Measurements from ENCODE around the gene UGT1A5. TPM values are rescaled to one million over a fixed set of nuclear protein-coding genes. Genes with fewer than 3 reads are reported as not detected.

UGT1A5 gene
- total RNA-seq, 2 experiments from 2014 or later, result not detected

GRCh38 chr2:233807215-233807865 is 94.6 kb downstream of the UGT1A5 start:
- Mint-ChIP-seq H3K4me3 (no peak overlapping the region), H3K9me3 (no peaks in the 10 kb centered on the region), H3K36me3 (ENCODE audit: low read depth) (no peaks in the 10 kb centered on the region), H3K4me1 (ENCODE audit: low read depth) (no peaks in the 10 kb centered on the region), H3K27me3 (peaks cover 9% of the 10 kb centered on the region), H3K27ac (no peak overlapping the region)
- intact Hi-C loops (cut with micrococcal nuclease), result no loop called here
- ATAC-seq (no peak), DNase-seq (no peak)
- POLR2A ChIA-PET, result no interaction called here
- TF ChIP-seq CTCF (IDR thresholded peaks at IDR 0.05), result no peak
- CTCF ChIA-PET, result interaction anchor here (1.3 kb wide), 1 partner anchor 12 kb away, joined by 3 read pairs; no protein-coding TSS in a partner anchor

GRCh38 chr2:233807966-233808935 is 95.5 kb downstream of the UGT1A5 start:
- peaks cover 6% of the 10 kb centered on the region for H3K27me3 Mint-ChIP-seq
- ChIA-PET CTCF (interaction anchor here (1.3 kb wide), 1 partner anchor 11 kb away, joined by 3 read pairs; no protein-coding TSS in a partner anchor), POLR2A (no interaction called here)
- no peak for TF ChIP-seq CTCF (IDR thresholded peaks at IDR 0.05)
- ATAC-seq, result no peak
- H3K4me1 Mint-ChIP-seq (ENCODE audit: low read depth), result no peaks in the 10 kb centered on the region
- H3K36me3 Mint-ChIP-seq (ENCODE audit: low read depth), result no peaks in the 10 kb centered on the region
- no peaks in the 10 kb centered on the region for H3K9me3 Mint-ChIP-seq
- H3K4me3 Mint-ChIP-seq, result no peak overlapping the region
- intact Hi-C loops (cut with micrococcal nuclease), result no loop called here
- H3K27ac Mint-ChIP-seq, result no peak overlapping the region
- DNase-seq, result no peak

GRCh38 chr2:233810385-233810784 is 97.7 kb downstream of the UGT1A5 start:
- intact Hi-C loops (cut with micrococcal nuclease), result no loop called here
- Mint-ChIP-seq H3K27me3 (peaks cover 5% of the 10 kb centered on the region), H3K27ac (no peak overlapping the region), H3K4me3 (no peak overlapping the region), H3K36me3 (ENCODE audit: low read depth) (no peaks in the 10 kb centered on the region), H3K9me3 (no peaks in the 10 kb centered on the region), H3K4me1 (ENCODE audit: low read depth) (no peaks in the 10 kb centered on the region)
- ChIA-PET POLR2A (no interaction called here), CTCF (no interaction called here)
- no peak for DNase-seq
- no peak for TF ChIP-seq CTCF (IDR thresholded peaks at IDR 0.05)
- ATAC-seq, result no peak

- no peak for DNase-seq
- ChIA-PET POLR2A (no interaction called here), CTCF (no interaction called here)
- no peak overlapping the region for H3K27ac Mint-ChIP-seq
- no peaks in the 10 kb centered on the region for H3K36me3 Mint-ChIP-seq (ENCODE audit: low read depth)
- no peaks in the 10 kb centered on the region for H3K4me1 Mint-ChIP-seq (ENCODE audit: low read depth)
- H3K4me3 Mint-ChIP-seq, result no peak overlapping the region
- no peaks in the 10 kb centered on the region for H3K9me3 Mint-ChIP-seq
- no peak for ATAC-seq
- intact Hi-C loops (cut with micrococcal nuclease), result no loop called here
- peaks cover 5% of the 10 kb centered on the region for H3K27me3 Mint-ChIP-seq
- no peak for TF ChIP-seq CTCF (IDR thresholded peaks at IDR 0.05)
Measured at GRCh38 chr2:233811087-233811486, 98.4 kb downstream of the UGT1A5 start.

- no peak for TF ChIP-seq CTCF (IDR thresholded peaks at IDR 0.05)
- no peak for ATAC-seq
- CTCF ChIA-PET, result no interaction called here
- Mint-ChIP-seq H3K27me3 (peaks cover 5% of the 10 kb centered on the region), H3K36me3 (ENCODE audit: low read depth) (no peaks in the 10 kb centered on the region), H3K4me3 (no peak overlapping the region), H3K4me1 (ENCODE audit: low read depth) (no peaks in the 10 kb centered on the region), H3K27ac (no peak overlapping the region), H3K9me3 (no peaks in the 10 kb centered on the region)
- POLR2A ChIA-PET, result interaction anchor here (0.6 kb wide), 1 partner anchor 202 kb away, joined by 3 read pairs; no protein-coding TSS in a partner anchor
- intact Hi-C loops (cut with micrococcal nuclease), result no loop called here
- DNase-seq, result no peak
Measured at GRCh38 chr2:233811732-233812131, 99.0 kb downstream of the UGT1A5 start.

Data from activated CD8-positive, alpha-beta T cell treated with anti-CD3 and anti-CD28 coated beads for 36 hours (primary cell).